ENCODE data around the gene GPSM3.

The GPSM3 gene

GRCh38 chr6:32234934-32235333, 42.5 kb upstream of the GPSM3 start:
- no peak overlapping the region for H3K4me3 ChIP-seq (ENCODE audit: low read depth in 1 of 2, low read length in 2 of 2)
- H3K27me3 ChIP-seq (ENCODE audit: insufficient read depth, low read length, poor library complexity): no peaks in the 10 kb centered on the region
- no peak overlapping the region for H3K9ac ChIP-seq (ENCODE audit: low read depth, low read length)
- DNase-seq: no peak
- no peaks in the 10 kb centered on the region for H3K36me3 ChIP-seq (ENCODE audit: insufficient read depth, low read length)
- no peak overlapping the region for H3K4me2 ChIP-seq (ENCODE audit: insufficient read depth, low read length)
- no peak overlapping the region for H3K27ac ChIP-seq (ENCODE audit: low read length)
- no peak for ATAC-seq (ENCODE audit: insufficient read depth, low read depth)
- H3K9me3 ChIP-seq (ENCODE audit: insufficient read depth, low read length, severe bottlenecking): no peaks in the 10 kb centered on the region
- H2AFZ ChIP-seq (ENCODE audit: low read depth, low read length): no peak overlapping the region
- no peaks in the 10 kb centered on the region for H4K20me1 ChIP-seq (ENCODE audit: insufficient read depth, low read length)
- no peak for TF ChIP-seq EZH2 (IDR thresholded peaks at IDR 0.05; ENCODE audit: borderline replicate concordance, low read depth, low read length, severe bottlenecking)
- TF ChIP-seq CTCF (IDR thresholded peaks at IDR 0.05; ENCODE audit: borderline replicate concordance, extremely low read depth, low read length, poor library complexity, severe bottlenecking): peak; percentile 24
- H3K79me2 ChIP-seq (ENCODE audit: insufficient read depth, low read length): no peaks in the 10 kb centered on the region
- no peaks in the 10 kb centered on the region for H3K4me1 ChIP-seq (ENCODE audit: insufficient read depth, low read length)

GRCh38 chr6:32226434-32226833, 34.0 kb upstream of the GPSM3 start:
- no peak overlapping the region for H3K4me3 ChIP-seq (ENCODE audit: low read depth in 1 of 2, low read length in 2 of 2)
- H3K79me2 ChIP-seq (ENCODE audit: insufficient read depth, low read length): no peaks in the 10 kb centered on the region
- peaks cover 4% of the 10 kb centered on the region for H3K27me3 ChIP-seq (ENCODE audit: insufficient read depth, low read length, poor library complexity)
- DNase-seq (no peak), ATAC-seq (ENCODE audit: insufficient read depth, low read depth) (no peak)
- no peak overlapping the region for H3K4me2 ChIP-seq (ENCODE audit: insufficient read depth, low read length)
- no peaks in the 10 kb centered on the region for H3K9me3 ChIP-seq (ENCODE audit: insufficient read depth, low read length, severe bottlenecking)
- no peaks in the 10 kb centered on the region for H3K4me1 ChIP-seq (ENCODE audit: insufficient read depth, low read length)
- TF ChIP-seq CTCF (IDR thresholded peaks at IDR 0.05; ENCODE audit: borderline replicate concordance, extremely low read depth, low read length, poor library complexity, severe bottlenecking) (no peak), EZH2 (IDR thresholded peaks at IDR 0.05; ENCODE audit: borderline replicate concordance, low read depth, low read length, severe bottlenecking) (no peak)
- H3K27ac ChIP-seq (ENCODE audit: low read length): no peak overlapping the region
- no peak overlapping the region for H2AFZ ChIP-seq (ENCODE audit: low read depth, low read length)
- H3K36me3 ChIP-seq (ENCODE audit: insufficient read depth, low read length): no peaks in the 10 kb centered on the region
- H3K9ac ChIP-seq (ENCODE audit: low read depth, low read length): no peak overlapping the region
- no peaks in the 10 kb centered on the region for H4K20me1 ChIP-seq (ENCODE audit: insufficient read depth, low read length)

GRCh38 chr6:32224696-32225095, 32.3 kb upstream of the GPSM3 start:
- H3K79me2 ChIP-seq (ENCODE audit: insufficient read depth, low read length): no peaks in the 10 kb centered on the region
- no peak overlapping the region for H3K4me2 ChIP-seq (ENCODE audit: insufficient read depth, low read length)
- H3K4me3 ChIP-seq (ENCODE audit: low read depth in 1 of 2, low read length in 2 of 2): no peak overlapping the region
- no peaks in the 10 kb centered on the region for H3K36me3 ChIP-seq (ENCODE audit: insufficient read depth, low read length)
- ATAC-seq (ENCODE audit: insufficient read depth, low read depth) (no peak), DNase-seq (no peak)
- H2AFZ ChIP-seq (ENCODE audit: low read depth, low read length): no peak overlapping the region
- TF ChIP-seq CTCF (IDR thresholded peaks at IDR 0.05; ENCODE audit: borderline replicate concordance, extremely low read depth, low read length, poor library complexity, severe bottlenecking) (no peak), EZH2 (IDR thresholded peaks at IDR 0.05; ENCODE audit: borderline replicate concordance, low read depth, low read length, severe bottlenecking) (no peak)
- H3K4me1 ChIP-seq (ENCODE audit: insufficient read depth, low read length): no peaks in the 10 kb centered on the region
- no peak overlapping the region for H3K27ac ChIP-seq (ENCODE audit: low read length)
- no peak overlapping the region for H3K9ac ChIP-seq (ENCODE audit: low read depth, low read length)
- H3K27me3 ChIP-seq (ENCODE audit: insufficient read depth, low read length, poor library complexity): peaks cover 6% of the 10 kb centered on the region
- no peaks in the 10 kb centered on the region for H3K9me3 ChIP-seq (ENCODE audit: insufficient read depth, low read length, severe bottlenecking)
- H4K20me1 ChIP-seq (ENCODE audit: insufficient read depth, low read length): no peaks in the 10 kb centered on the region

Measured in DND-41 (cell line).